Measurements from ENCODE around the gene GTPBP1. TPM values are rescaled to one million over a fixed set of nuclear protein-coding genes. Genes with fewer than 3 reads are reported as not detected.

The GTPBP1 gene
- 18.6 and 26.4 TPM in 2 replicates for total RNA-seq

DNA sequence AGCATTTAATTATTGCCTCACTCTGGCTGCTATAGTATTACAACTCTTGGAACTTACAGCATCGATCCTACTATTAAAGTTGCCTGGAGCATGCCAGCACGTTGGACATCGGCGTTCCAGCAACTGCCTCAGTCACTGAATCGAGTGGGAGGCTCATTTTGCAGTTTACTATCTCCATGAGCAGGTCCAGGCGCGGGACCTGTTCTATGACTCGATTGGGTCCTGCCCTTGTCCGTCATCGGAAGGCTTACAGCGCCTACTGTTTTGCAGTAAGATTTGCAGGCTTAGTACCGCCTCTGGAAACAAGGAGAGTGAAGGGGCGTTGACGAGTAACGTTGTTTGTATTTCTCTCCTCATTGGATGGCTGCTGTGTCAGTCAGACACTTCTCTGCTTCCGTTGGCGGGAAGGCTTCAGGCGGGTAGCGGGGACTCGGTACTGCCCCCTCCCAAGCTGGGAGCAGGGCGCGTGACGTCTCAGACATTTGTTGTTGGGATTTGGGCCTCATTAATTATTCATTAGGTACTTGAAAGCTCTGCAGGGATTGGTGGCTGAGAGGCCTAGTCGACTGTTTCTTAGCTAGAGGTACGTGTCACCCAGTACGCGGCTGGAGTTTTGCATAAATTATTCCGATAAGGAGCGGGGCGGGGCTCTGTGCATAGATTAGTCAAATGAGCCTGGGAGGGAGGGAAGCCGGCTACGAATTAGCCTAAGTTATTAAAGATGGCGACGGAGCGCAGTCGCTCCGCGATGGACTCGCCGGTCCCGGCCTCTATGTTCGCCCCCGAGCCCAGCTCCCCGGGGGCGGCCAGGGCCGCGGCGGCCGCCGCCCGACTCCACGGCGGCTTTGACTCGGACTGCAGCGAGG lies at the start of gene GTPBP1:
GTPBP1 (plus strand) TSS at position 710 of the 866 bp plus-strand sequence; CDS start at position 722, 12 bp downstream.

GRCh38 chr22:38656256-38657044 lies 49.3 kb upstream of the GTPBP1 start, which contains the start of the genes CBY1 and FAM227A:
TSS of gene CBY1 (plus strand) at chr22:38656638. CDS start at chr22:38668055, 11,417 bp downstream.
TSS of gene FAM227A (minus strand) at chr22:38656392. CDS start at chr22:38650168, 6,224 bp downstream.

GRCh38 chr22:38681582-38682335 lies 24.0 kb upstream of the GTPBP1 start, which contains the start of gene TOMM22:
TSS of gene TOMM22 (plus strand) at chr22:38681957. CDS start at chr22:38681979, 22 bp downstream.

GRCh38 chr22:38700789-38701628 lies 4.7 kb upstream of the GTPBP1 start, which contains the start of gene JOSD1:
TSS of gene JOSD1 (minus strand) at chr22:38700943. CDS start at chr22:38699987, 956 bp downstream.

GRCh38 chr22:38755911-38756532 lies 50.3 kb downstream of the GTPBP1 start, which contains the start of gene SUN2:
TSS of gene SUN2 (minus strand) at chr22:38755998. CDS start at chr22:38752628, 3,370 bp downstream.

Other genes starting within 250 kb of the GTPBP1 start
- 109 and 130 TPM in 2 replicates for gene KDELR3, start 237.8 kb upstream of the GTPBP1 start, total RNA-seq
- gene DDX17, start 199.6 kb upstream of the GTPBP1 start, total RNA-seq, result 372 and 530 TPM in 2 replicates
- gene DMC1, start 135.8 kb upstream of the GTPBP1 start, total RNA-seq, result 2.7 and 3.1 TPM in 2 replicates
- 1.6 and 2.1 TPM in 2 replicates for gene FAM227A, start 49.6 kb upstream of the GTPBP1 start, total RNA-seq
- 16.2 and 23.5 TPM in 2 replicates for gene CBY1, start 49.3 kb upstream of the GTPBP1 start, total RNA-seq
- 63.0 and 73.4 TPM in 2 replicates for gene TOMM22, start 24.0 kb upstream of the GTPBP1 start, total RNA-seq
- gene JOSD1, start 5.0 kb upstream of the GTPBP1 start, total RNA-seq, result 39.8 and 40.2 TPM in 2 replicates
- gene SUN2, start 50.1 kb downstream of the GTPBP1 start, total RNA-seq, result 42.7 and 48.8 TPM in 2 replicates
- 17.2 and 21.4 TPM in 2 replicates for gene DNAL4, start 88.2 kb downstream of the GTPBP1 start, total RNA-seq
- 0.14 and 0.46 TPM in 2 replicates for gene NPTXR, start 138.1 kb downstream of the GTPBP1 start, total RNA-seq
- 27.6 and 40.1 TPM in 2 replicates for gene CBX6, start 166.3 kb downstream of the GTPBP1 start, total RNA-seq